Medulla oblongata (tissue), 1 donor: ENCODE results near the gene GTF2H4.
"Not testable (repeated sequence)": the region's sequence is repeated elsewhere in the genome, so short reads cannot be mapped to it uniquely, and the experiment has no call there.

Experiments used
- DNase-seq: peaks from one replicate; pipeline ENCODE4 v3.0.0-alpha.2; 2015; ENCODE audit errors: extremely low spot score

The GTF2H4 gene

DNA sequence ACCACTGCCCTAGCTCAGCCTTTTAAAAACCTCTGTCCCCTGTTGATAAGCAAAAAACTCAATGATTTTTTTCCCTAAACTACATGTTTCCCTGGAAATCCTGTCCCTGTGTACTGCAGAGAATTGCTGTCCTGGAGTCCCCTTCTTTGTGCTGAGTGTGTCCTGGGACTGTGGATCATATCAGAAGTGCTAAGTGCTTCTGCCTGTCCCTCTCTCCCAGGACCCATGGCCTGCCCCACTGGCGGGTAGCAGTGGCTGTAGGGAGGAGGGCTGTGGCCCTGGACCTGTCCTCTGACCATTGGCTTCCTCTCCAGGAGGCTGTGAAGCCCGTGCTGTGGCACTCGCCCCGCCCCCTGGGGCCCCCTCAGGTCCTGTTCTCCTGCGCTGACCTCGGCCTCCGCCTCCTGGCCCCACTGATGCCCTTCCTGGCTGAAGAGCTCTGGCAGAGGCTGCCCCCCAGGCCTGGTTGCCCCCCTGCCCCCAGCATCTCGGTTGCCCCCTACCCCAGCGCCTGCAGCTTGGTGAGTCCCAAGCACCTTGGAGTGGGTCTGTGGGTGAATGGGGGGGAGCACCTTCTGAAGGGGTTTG lies 16.1 kb downstream of the GTF2H4 start:
- DNase-seq = not testable (repeated sequence)

DNA sequence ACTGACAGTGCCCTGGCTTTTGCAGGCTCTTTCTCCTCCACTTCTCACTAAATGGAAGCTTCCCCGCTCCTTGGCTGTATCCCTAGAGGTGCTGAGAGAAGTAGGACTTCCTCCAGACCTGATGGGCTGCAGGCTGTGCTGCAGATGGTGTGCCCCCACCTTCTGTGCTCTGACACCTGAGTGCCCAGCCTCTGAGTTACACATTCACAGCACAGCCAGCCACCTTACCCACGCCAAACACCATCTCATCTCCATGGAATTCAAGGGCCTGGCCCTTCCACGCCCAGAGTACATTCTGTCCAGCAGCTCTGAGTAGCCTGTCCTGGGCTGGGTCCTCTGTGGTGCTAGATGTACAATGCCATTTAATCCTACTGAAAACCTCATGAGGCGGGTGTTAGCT lies 18.6 kb downstream of the GTF2H4 start:
- DNase-seq = no peak

DNA sequence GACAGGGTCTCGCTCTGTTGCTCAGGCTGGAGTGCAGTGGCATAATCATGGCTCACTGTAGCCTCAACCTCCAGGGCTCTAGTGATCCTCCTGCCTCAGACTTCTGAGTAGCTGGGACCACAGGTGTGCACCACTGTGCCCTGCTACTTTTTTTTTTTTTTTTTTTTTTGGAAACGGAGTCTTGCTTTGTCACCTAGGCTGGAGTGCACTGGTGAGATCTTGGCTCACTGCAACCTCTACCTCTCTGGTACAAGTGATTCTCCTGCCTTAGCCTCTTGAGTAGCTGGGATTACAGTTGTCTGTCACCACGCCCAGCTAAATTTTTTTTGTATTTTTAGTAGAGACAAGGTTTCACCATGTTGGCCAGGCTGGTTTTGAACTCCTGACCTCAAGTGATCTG lies 19.1 kb downstream of the GTF2H4 start:
- DNase-seq = not testable (repeated sequence)

DNA sequence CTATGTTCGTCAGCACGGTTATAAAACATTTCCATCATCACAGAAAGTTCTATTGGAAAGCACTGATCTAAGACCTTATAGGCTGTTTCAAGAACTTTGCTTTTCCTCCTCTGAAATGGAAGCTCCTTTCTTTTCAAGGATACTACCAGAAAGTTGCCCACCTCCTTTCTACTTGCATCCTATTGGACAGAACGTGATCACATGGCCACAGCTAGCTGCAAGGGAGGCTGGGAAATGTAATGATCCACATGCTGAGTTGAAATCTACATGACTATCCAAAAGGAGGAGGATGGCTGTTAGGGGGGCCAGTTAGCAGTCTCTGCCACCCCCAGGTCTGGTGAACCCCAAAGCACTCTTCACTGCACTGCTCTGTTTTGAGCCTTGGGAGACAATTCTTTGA lies 20.7 kb downstream of the GTF2H4 start:
- DNase-seq = no peak

DNA sequence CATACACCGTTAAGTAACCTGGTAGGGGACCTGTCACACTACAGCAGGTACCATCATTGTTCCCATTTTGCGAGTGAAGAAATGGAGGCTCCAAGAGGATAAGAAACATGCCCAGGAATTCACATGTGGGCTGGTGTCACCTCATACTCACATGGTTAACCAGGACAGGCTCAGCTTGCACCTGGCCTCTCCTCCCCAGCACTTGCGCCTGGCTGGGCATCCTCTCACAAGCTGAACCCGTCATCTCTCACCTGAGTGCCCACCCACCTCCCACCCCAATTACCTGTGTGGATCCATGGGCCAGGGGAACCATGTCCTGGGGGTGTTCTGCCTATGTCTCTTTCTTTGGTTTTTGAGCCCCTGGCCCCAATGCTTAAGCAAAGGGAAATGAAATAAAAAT lies 22.5 kb downstream of the GTF2H4 start:
- no peak for DNase-seq

DNA sequence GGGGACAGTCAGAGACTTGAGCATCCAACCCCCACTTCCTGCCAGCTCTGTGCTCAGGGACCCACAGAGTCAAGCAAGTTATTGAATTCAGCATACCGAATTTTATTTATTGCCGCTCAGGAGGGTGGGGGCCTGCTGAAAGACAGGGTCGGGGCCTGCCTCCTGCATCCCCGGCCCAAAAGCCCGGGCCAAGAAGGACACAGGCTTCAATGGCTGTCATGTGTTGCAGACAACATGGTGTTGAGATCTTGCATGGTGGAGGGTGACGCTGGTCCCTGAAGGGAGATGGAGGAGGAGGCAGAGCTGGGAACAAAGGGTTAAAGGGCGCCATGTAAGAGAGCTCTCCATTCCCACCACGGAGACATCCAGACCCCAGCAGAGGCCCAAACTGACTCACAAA lies 23.3 kb downstream of the GTF2H4 start:
- DNase-seq = no peak

DNA sequence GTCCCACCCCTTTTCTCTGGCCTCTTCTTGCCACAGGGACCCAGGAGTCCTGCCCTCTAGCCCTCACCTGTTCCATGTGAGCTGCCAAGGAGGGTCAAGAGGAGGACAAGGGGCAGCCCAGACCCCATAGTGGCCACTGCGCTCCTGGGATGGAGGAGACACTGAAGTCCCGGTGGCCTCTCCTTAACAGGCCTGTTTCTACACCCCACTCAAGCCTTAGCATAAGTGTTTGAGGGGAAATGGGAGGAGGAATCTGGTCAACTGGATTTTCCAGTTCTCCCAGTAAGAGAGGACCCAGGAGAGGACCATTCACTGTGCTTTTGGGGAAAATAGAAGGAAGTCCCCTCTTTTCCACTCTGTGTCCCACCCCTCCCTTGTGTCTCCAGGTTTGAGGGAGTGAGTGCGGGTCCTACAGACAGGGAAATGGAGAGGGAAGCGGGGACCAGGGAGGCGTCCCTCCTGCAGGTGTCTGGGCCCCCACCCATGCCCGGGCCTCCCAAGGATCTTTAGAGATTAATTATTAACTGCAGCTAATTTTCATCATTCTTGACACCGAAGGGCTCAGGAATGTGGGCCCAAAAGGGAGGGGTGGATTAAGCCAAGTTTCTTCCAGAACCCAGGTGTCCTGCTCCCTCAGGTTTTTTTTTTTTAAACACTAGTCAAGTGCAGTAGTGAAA lies 24.1 kb downstream of the GTF2H4 start, which contains the start of gene SFTA2:
Gene SFTA2 (minus strand): TSS at position 202 of the 677 bp plus-strand sequence. CDS start 74 bp downstream, at position 128.
- DNase-seq = no peak

DNA sequence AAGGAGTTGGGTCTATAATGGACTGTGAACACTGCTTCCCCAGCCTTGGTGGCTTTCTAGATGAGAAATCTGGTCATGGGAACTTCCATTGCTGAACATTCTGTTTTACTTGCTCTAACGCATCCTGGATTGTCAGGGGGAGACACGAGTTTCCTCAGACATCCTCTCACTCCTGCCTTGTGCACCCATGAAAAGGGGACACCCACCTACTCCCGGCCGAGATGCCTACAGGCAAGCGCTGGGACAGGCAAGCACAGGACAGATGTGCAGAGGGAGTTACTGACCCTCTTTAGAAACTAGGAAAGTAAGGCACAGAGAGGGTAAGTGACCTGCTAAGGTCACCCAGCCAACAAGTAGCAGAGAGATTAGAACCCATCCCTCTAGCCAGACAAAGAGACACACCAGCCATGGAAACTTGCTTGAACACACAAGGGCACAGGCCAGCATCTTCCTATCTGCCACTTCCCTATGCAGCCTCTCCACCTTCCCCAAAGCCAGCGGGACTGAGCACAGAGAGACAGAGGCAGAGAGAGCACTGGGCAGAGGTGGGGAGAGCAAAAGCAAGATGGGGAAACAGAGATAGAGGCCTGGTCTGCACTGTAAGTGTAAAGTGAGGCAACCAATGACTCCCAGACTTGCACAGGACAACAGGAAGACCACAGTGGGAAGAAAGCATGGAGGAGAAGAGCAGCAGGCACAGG lies 24.8 kb downstream of the GTF2H4 start:
- no peak for DNase-seq

DNA sequence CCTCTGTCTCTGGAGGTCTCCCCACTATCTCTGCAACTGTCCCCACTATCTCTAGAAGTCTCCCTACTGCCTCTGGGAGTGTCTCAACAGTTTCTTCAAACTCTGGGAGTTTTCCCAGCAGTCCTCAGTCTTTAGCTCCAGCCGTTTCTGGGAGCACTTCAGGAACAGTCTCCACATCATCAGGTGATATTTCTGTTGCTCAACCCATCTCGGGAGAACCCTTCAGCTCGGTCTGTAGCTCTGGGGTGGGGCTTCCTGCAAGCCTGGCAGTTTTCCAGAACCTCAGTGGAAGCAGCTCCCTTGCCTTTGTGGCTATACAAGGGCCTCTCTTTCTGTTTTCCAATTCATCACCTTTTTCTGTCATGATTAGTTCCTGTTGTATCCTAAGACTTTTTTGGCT lies 27.0 kb downstream of the GTF2H4 start:
- no peak for DNase-seq

DNA sequence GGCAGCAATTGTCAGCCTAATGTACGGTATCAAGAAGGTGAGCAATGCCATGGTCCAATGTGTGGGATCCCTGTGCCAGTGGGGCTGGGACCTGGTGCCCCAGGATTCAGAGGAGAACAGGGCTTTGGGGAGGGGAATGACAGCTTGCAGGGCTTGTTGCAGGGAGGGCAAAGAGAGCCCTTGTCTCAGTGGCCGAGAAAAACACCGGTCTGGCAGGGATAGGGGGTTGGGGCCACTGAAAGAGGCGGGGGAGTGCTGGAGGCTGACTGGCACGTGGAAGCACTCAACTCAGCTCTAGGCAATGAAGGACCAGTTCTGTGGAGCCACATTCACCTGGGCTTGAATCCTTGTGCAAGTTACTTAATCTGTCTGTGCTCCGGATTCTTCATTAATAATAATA lies 29.3 kb downstream of the GTF2H4 start:
- DNase-seq = no peak

DNA sequence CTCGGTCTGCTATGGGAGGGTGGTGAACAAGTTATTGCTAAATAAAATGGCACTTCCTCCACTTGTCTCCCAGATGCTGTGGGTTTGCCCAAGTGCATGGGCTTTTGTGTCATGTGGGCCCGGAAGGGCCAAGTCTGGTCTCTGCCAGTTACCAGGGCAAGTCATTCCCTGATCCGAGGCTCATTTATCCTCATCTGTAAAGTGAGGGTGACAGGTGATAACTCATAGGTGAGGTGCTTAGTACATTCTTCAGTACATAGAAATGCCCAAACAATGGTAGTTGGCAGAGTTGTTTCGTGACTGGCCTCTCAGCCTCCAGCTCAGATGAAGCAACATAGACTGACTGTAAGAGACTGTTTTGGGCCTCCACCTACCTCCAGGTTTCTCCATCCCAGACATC lies 30.7 kb downstream of the GTF2H4 start:
- DNase-seq = peak; percentile 25

DNA sequence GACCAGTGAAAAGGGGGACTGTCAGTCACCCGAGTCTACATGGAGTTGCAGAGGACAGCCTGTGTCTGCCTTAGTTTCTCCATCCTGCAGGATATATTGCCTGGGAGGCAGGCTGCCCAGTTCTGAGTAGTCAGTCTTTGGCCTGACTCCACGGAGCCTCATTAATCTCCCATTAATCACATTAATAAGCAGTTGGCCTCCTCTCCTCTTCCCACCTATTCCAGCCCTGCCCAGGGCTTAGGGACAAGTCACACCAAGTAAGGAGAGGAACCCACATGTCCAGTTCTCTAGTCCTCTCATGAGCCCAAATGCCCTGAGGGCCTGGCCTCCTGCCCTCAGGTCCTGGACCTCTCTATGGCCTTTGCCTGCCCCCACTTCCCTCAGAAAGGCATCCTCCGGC lies 31.5 kb downstream of the GTF2H4 start:
- DNase-seq = no peak

DNA sequence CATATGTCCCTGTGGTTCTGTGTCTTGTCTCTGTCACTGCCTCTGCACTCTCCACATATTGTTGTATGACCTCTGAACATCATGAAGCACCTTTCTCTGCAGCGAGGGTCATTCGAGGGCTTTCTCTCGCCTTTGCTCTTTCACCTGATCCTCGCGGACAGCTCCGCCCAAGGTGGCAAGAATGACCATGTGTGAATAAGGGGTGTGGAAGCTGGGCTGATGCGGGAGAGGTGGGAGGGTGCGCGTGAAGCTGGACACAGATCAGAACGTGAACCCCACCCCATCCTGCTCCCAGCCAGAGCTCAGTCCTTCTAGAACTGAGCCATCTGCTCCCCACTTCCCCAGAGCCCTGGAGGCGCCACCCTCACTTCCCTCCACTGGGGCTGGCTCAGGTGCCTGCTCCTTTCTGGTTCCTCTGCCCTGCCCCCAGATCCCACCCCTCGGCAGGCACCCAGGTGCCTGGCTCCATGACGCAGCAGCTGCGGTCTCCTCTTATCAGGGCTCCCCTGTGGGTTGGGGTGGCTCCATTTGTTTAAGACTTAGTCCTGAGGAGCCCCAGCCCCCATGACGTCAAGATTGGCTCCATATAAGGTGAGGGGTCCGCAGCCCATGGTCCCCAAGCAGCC lies 32.5 kb downstream of the GTF2H4 start, which contains the start of gene MUCL3:
Gene MUCL3 (plus strand): TSS at position 613 of the 626 bp plus-strand sequence. CDS start 27 bp downstream, outside the sequence.
- DNase-seq = no peak

DNA sequence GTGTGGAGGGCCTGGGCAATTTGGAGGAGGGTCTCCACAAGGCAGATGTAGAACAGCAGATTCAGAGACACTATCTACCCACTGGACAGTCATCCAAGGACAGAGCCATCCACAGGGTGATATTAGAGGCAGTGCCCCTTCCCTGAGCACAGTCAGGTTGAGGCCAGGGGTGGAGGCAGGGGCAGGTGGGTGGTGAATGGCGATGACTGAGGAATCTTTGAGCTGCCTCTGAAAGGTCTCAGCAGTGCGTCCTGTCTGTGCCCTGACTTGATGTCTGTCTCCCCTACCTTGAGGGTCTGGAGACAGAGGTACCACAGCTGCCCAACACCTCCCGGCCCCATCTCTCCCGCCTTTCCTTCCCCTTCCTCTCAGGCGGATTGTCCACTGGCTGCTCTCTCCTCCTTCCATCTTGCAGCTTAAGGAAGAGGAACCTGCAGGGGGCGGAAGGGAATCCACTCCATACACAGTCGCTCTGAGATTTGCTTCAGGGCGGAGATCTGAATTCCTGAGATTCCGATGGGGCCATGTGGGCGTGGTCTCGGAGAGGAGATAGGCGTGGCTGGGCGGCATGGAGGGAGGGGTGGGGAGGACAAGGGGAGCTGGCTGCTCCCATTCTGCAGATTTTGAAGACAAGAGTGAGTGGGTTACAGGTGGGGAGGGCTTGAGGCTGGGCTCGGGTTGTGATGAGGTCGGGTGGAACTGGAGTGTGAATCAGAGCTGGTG lies 34.5 kb downstream of the GTF2H4 start:
- DNase-seq = peak; percentile 16

DNA sequence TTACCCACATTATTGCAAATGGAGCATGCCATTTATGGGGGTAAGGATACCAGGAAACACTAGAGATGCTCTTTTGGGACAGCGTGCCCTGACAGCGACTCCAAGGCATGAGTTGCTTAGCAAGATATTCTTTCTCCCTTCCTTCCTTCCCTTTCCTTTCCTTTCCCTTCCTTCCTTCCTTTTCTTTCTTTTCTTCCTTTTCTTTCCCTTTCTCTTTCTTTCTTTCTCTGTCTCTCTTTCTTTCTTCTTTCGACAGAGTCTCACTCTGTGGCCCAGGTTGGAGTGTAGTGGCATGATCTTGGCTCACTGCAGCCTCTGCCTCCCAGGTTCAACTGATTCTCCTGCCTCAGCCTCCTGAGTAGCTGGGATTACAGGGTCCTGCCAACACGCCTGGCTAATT lies 36.0 kb downstream of the GTF2H4 start:
- no peak for DNase-seq

DNA sequence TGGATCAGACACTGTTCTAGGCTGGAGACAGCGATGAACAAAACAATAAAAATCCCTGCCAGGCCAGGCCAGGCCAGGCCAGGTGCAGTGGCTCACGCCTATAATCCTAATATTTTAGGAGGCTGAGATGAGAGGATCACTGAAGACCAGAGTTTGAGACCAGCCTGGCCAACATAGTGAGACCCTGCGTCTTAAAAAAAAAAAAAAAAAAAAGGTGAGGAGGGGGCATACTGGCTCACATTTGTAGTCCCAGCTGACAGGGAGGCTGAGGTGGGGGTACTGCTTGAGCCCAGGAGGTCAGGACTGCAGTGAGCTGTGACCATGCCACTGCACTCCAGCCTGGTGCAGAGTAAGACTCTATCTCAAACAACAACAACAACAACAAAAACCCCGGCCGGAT lies 37.3 kb downstream of the GTF2H4 start:
- no peak for DNase-seq

DNA sequence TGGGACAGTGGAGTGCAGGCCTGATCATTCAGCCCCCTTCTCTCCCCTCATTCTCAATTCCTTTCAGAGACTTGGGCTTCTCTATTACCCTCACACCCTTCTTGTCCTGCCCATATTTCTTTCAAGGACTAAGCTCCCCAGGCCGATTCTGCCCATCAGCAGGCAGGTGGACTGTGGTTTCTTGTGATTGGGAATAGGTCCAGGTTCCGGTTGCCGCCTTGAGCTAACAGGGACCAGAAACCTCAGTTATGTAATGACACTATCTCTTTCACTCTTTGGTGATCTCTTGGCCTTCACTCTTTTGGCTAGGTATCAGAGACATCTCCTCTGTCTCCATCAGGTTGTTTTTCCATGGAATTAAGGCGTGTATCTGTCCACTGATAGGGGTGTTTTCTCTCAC lies 39.2 kb downstream of the GTF2H4 start:
- no peak for DNase-seq

DNA sequence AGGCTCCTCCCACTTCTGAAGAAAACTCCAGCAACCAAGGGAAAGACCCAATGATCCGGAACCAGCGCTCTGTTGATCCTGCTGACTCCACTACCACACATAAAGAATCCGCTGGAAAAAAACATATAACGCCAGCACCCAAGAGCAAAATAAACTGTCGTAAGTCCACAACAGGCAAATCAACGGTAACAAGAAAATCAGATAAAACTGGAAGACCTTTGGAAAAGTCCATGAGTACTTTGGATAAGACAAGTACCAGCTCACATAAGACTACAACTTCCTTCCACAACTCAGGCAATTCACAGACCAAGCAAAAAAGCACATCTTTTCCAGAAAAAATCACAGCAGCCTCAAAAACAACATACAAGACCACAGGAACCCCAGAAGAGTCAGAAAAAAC lies 40.8 kb downstream of the GTF2H4 start:
- no peak for DNase-seq

DNA sequence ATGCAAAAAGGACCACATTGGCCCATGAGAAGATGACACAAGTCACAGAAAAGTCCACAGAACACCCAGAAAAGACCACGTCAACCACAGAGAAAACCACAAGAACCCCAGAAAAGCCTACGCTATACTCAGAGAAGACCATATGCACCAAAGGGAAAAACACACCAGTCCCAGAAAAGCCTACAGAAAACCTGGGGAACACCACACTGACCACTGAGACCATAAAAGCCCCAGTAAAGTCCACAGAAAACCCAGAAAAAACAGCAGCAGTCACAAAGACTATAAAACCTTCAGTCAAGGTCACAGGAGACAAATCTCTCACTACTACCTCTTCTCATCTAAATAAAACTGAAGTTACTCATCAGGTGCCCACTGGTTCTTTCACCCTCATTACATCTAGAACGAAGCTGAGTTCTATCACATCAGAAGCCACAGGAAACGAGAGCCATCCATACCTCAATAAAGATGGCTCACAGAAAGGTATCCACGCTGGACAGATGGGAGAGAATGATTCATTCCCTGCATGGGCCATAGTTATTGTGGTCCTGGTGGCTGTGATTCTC lies 44.0 kb downstream of the GTF2H4 start:
- DNase-seq = no peak

DNA sequence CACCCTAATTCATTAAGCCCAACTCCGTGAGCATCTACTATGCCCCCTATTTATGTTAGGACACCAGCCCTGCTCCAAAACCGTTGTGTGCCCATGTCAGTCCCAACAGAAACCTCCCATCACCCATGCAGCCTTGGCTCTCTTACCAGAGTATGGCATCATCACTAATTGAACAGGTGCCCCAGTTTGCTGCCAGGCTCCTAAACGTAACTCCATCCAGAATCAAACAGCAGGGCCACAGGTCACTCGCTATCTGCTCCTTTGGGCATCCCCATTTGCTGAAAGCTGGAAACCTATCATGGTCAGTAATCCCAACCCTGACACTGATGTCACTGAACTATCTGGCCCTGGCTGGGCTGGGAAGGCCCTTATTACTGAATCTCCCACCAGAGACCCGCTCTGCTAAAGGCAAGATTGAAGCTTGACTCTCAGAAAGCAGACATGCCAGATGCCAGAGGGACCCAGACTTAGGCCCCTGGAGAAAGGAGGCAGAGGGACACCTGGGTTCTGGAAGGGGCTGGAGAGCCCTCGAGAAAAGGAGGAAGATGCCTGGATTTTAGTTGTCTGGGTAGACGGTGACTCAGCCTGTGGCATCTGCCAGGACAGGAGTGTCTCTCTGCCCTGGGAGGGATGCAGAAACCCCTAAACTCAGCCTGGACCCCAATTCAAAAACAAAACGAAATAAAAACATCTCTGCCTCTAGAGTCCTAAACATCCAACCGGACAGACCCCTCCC lies 46.8 kb downstream of the GTF2H4 start:
- peak; percentile 36 for DNase-seq
